Hepatocyte (in vitro differentiated cells): ENCODE results near the gene ZNF317.

ENCODE experiments used
- CTCF ChIP-seq: fragments of 200-600 bp; sonication (generic); IDR thresholded peaks from 2 replicates; pipeline ENCODE4 v1.5.1; 2016; ENCODE audit warnings: antibody characterized with exemption, mild to moderate bottlenecking; ENCODE audit not compliant: poor library complexity
- EZH2 ChIP-seq: fragments of 200-600 bp; sonication (generic); IDR thresholded peaks from 2 replicates; pipeline ENCODE4 v1.6.1; 2016; ENCODE audit warnings: antibody characterized with exemption, mild to moderate bottlenecking, borderline replicate concordance

DNA sequence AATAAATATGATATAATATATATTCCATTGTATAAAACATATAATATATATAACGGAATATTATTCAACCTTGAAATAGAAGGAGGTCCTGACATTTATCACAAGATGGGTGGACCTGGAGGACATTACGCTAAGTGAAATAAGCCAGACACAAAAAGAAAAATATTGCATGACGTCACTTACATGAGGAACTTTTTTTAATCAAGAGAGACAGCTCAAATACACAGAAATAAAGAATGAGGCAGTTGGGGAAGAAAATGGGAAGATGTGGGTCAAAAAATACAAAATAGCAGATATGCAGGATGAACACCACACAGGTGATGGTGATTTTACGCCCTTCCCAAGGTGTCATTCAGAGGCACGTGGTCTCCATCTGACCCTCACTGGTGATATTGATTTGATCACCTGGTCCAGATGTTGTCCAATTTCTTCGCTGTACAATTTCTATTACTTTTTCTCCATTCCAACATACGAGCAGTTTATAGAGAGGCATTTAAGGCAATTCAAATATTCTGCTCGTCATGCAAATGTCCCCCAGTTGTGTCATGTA is 513 bp upstream of the ZNF317 start:
- no peak for TF ChIP-seq CTCF
- no peak for TF ChIP-seq EZH2
